ENCODE data around the gene CACNA1C. TPM values are rescaled to one million over a fixed set of nuclear protein-coding genes. Genes with fewer than 3 reads are reported as not detected.
A peak's percentile ranks its signal among the peaks of the same experiment; 100 is the strongest.

The CACNA1C gene
- total RNA-seq, 1 donor from 2014 or later = 7.3 TPM

GRCh38 chr12:2333491-2334195 lies 280.9 kb downstream of the CACNA1C start:
- peak overlapping the region; percentile 19 for H3K27ac ChIP-seq (ENCODE audit: low read depth, low read length)
- H3K4me3 ChIP-seq (ENCODE audit: low read length in 3 of 3) = no peak overlapping the region
- H3K27me3 ChIP-seq (ENCODE audit: control insufficient read depth in 3 of 3, insufficient read depth in 3 of 3, low read length in 3 of 3) = no peaks in the 10 kb centered on the region
- H3K9me3 ChIP-seq (ENCODE audit: control insufficient read depth in 3 of 3, low read length in 3 of 3) = no peaks in the 10 kb centered on the region
- no peak overlapping the region for H3K9ac ChIP-seq (ENCODE audit: low read depth in 1 of 3, low read length in 3 of 3)
- no peaks in the 10 kb centered on the region for H3K36me3 ChIP-seq (ENCODE audit: control insufficient read depth in 3 of 3, insufficient read depth in 3 of 3, low read length in 3 of 3)
- H3K4me1 ChIP-seq (ENCODE audit: control insufficient read depth in 3 of 3, insufficient read depth in 3 of 3, low read length in 3 of 3) = peaks cover 28 to 38% (median 32%) of the 10 kb centered on the region in 3 donors

- Histone ChIP-seq H3K4me1 (ENCODE audit: control insufficient read depth in 3 of 3, insufficient read depth in 3 of 3, low read length in 3 of 3) (peaks cover 32 to 41% (median 32%) of the 10 kb centered on the region in 3 donors), H3K9ac (ENCODE audit: low read depth in 1 of 3, low read length in 3 of 3) (no peak overlapping the region), H3K27me3 (ENCODE audit: control insufficient read depth in 3 of 3, insufficient read depth in 3 of 3, low read length in 3 of 3) (no peaks in the 10 kb centered on the region), H3K36me3 (ENCODE audit: control insufficient read depth in 3 of 3, insufficient read depth in 3 of 3, low read length in 3 of 3) (no peaks in the 10 kb centered on the region), H3K27ac (ENCODE audit: low read depth, low read length) (no peak overlapping the region), H3K4me3 (ENCODE audit: low read length in 3 of 3) (no peak overlapping the region), H3K9me3 (ENCODE audit: control insufficient read depth in 3 of 3, low read length in 3 of 3) (no peaks in the 10 kb centered on the region)
Measured at GRCh38 chr12:2334271-2334670, 281.5 kb downstream of the CACNA1C start.

GRCh38 chr12:2334689-2335088 lies 281.9 kb downstream of the CACNA1C start:
- no peaks in the 10 kb centered on the region for H3K9me3 ChIP-seq (ENCODE audit: control insufficient read depth in 3 of 3, low read length in 3 of 3)
- no peak overlapping the region for H3K27ac ChIP-seq (ENCODE audit: low read depth, low read length)
- no peak overlapping the region for H3K4me3 ChIP-seq (ENCODE audit: low read length in 3 of 3)
- peaks cover 32 to 41% (median 32%) of the 10 kb centered on the region in 3 donors for H3K4me1 ChIP-seq (ENCODE audit: control insufficient read depth in 3 of 3, insufficient read depth in 3 of 3, low read length in 3 of 3)
- no peaks in the 10 kb centered on the region for H3K27me3 ChIP-seq (ENCODE audit: control insufficient read depth in 3 of 3, insufficient read depth in 3 of 3, low read length in 3 of 3)
- no peaks in the 10 kb centered on the region for H3K36me3 ChIP-seq (ENCODE audit: control insufficient read depth in 3 of 3, insufficient read depth in 3 of 3, low read length in 3 of 3)
- H3K9ac ChIP-seq (ENCODE audit: low read depth in 1 of 3, low read length in 3 of 3) = no peak overlapping the region

GRCh38 chr12:2335109-2335508 lies 282.3 kb downstream of the CACNA1C start:
- H3K27me3 ChIP-seq (ENCODE audit: control insufficient read depth in 3 of 3, insufficient read depth in 3 of 3, low read length in 3 of 3) = no peaks in the 10 kb centered on the region
- H3K9ac ChIP-seq (ENCODE audit: low read depth in 1 of 3, low read length in 3 of 3) = no peak overlapping the region
- H3K36me3 ChIP-seq (ENCODE audit: control insufficient read depth in 3 of 3, insufficient read depth in 3 of 3, low read length in 3 of 3) = no peaks in the 10 kb centered on the region
- no peaks in the 10 kb centered on the region for H3K9me3 ChIP-seq (ENCODE audit: control insufficient read depth in 3 of 3, low read length in 3 of 3)
- peak overlapping the region; percentile 99 for H3K27ac ChIP-seq (ENCODE audit: low read depth, low read length)
- peaks cover 32 to 41% (median 32%) of the 10 kb centered on the region in 3 donors for H3K4me1 ChIP-seq (ENCODE audit: control insufficient read depth in 3 of 3, insufficient read depth in 3 of 3, low read length in 3 of 3)
- H3K4me3 ChIP-seq (ENCODE audit: low read length in 3 of 3) = no peak overlapping the region

- H3K36me3 ChIP-seq (ENCODE audit: control insufficient read depth in 3 of 3, insufficient read depth in 3 of 3, low read length in 3 of 3) = no peaks in the 10 kb centered on the region
- peak overlapping the region; percentile 99 for H3K27ac ChIP-seq (ENCODE audit: low read depth, low read length)
- H3K27me3 ChIP-seq (ENCODE audit: control insufficient read depth in 3 of 3, insufficient read depth in 3 of 3, low read length in 3 of 3) = no peaks in the 10 kb centered on the region
- H3K9me3 ChIP-seq (ENCODE audit: control insufficient read depth in 3 of 3, low read length in 3 of 3) = no peaks in the 10 kb centered on the region
- H3K9ac ChIP-seq (ENCODE audit: low read depth in 1 of 3, low read length in 3 of 3) = no peak overlapping the region
- H3K4me1 ChIP-seq (ENCODE audit: control insufficient read depth in 3 of 3, insufficient read depth in 3 of 3, low read length in 3 of 3) = peaks cover 32 to 41% (median 32%) of the 10 kb centered on the region in 3 donors
- H3K4me3 ChIP-seq (ENCODE audit: low read length in 3 of 3) = no peak overlapping the region
Measured at GRCh38 chr12:2335513-2335912, 282.7 kb downstream of the CACNA1C start.

- Histone ChIP-seq H3K4me1 (ENCODE audit: control insufficient read depth in 3 of 3, insufficient read depth in 3 of 3, low read length in 3 of 3) (peaks cover 32 to 43% (median 34%) of the 10 kb centered on the region in 3 donors), H3K27me3 (ENCODE audit: control insufficient read depth in 3 of 3, insufficient read depth in 3 of 3, low read length in 3 of 3) (no peaks in the 10 kb centered on the region), H3K4me3 (ENCODE audit: low read length in 3 of 3) (no peak overlapping the region), H3K9ac (ENCODE audit: low read depth in 1 of 3, low read length in 3 of 3) (peak overlapping the region; percentile 8 to 87 (median 17)), H3K9me3 (ENCODE audit: control insufficient read depth in 3 of 3, low read length in 3 of 3) (no peaks in the 10 kb centered on the region), H3K36me3 (ENCODE audit: control insufficient read depth in 3 of 3, insufficient read depth in 3 of 3, low read length in 3 of 3) (no peaks in the 10 kb centered on the region), H3K27ac (ENCODE audit: low read depth, low read length) (peak overlapping the region; percentile 99)
Measured at GRCh38 chr12:2335916-2336315, 283.1 kb downstream of the CACNA1C start.

- H3K9me3 ChIP-seq (ENCODE audit: control insufficient read depth in 3 of 3, low read length in 3 of 3) = no peaks in the 10 kb centered on the region
- no peaks in the 10 kb centered on the region for H3K36me3 ChIP-seq (ENCODE audit: control insufficient read depth in 3 of 3, insufficient read depth in 3 of 3, low read length in 3 of 3)
- H3K27ac ChIP-seq (ENCODE audit: low read depth, low read length) = peak overlapping the region; percentile 99
- peak overlapping the region; percentile 52 to 87 (median 81) for H3K9ac ChIP-seq (ENCODE audit: low read depth in 1 of 3, low read length in 3 of 3)
- peaks cover 36 to 48% (median 39%) of the 10 kb centered on the region in 3 donors for H3K4me1 ChIP-seq (ENCODE audit: control insufficient read depth in 3 of 3, insufficient read depth in 3 of 3, low read length in 3 of 3)
- peak overlapping the region in 2 of 3 donors; percentile 52 to 54 for H3K4me3 ChIP-seq (ENCODE audit: low read length in 3 of 3)
- H3K27me3 ChIP-seq (ENCODE audit: control insufficient read depth in 3 of 3, insufficient read depth in 3 of 3, low read length in 3 of 3) = no peaks in the 10 kb centered on the region
Measured at GRCh38 chr12:2336409-2336829, 283.6 kb downstream of the CACNA1C start.

- H3K9me3 ChIP-seq (ENCODE audit: control insufficient read depth in 3 of 3, low read length in 3 of 3) = no peaks in the 10 kb centered on the region
- peak overlapping the region; percentile 6 to 87 (median 81) for H3K9ac ChIP-seq (ENCODE audit: low read depth in 1 of 3, low read length in 3 of 3)
- H3K27me3 ChIP-seq (ENCODE audit: control insufficient read depth in 3 of 3, insufficient read depth in 3 of 3, low read length in 3 of 3) = no peaks in the 10 kb centered on the region
- peaks cover 44 to 57% (median 45%) of the 10 kb centered on the region in 3 donors for H3K4me1 ChIP-seq (ENCODE audit: control insufficient read depth in 3 of 3, insufficient read depth in 3 of 3, low read length in 3 of 3)
- H3K4me3 ChIP-seq (ENCODE audit: low read length in 3 of 3) = peak overlapping the region in 2 of 3 donors; percentile 52 to 54
- peak overlapping the region; percentile 99 for H3K27ac ChIP-seq (ENCODE audit: low read depth, low read length)
- H3K36me3 ChIP-seq (ENCODE audit: control insufficient read depth in 3 of 3, insufficient read depth in 3 of 3, low read length in 3 of 3) = no peaks in the 10 kb centered on the region
Measured at GRCh38 chr12:2337031-2338010, 284.5 kb downstream of the CACNA1C start.

- Histone ChIP-seq H3K9me3 (ENCODE audit: control insufficient read depth in 3 of 3, low read length in 3 of 3) (no peaks in the 10 kb centered on the region), H3K36me3 (ENCODE audit: control insufficient read depth in 3 of 3, insufficient read depth in 3 of 3, low read length in 3 of 3) (no peaks in the 10 kb centered on the region), H3K9ac (ENCODE audit: low read depth in 1 of 3, low read length in 3 of 3) (no peak overlapping the region), H3K4me1 (ENCODE audit: control insufficient read depth in 3 of 3, insufficient read depth in 3 of 3, low read length in 3 of 3) (peaks cover 40 to 62% (median 49%) of the 10 kb centered on the region in 3 donors), H3K27me3 (ENCODE audit: control insufficient read depth in 3 of 3, insufficient read depth in 3 of 3, low read length in 3 of 3) (no peaks in the 10 kb centered on the region), H3K27ac (ENCODE audit: low read depth, low read length) (no peak overlapping the region), H3K4me3 (ENCODE audit: low read length in 3 of 3) (no peak overlapping the region)
Measured at GRCh38 chr12:2338381-2338780, 285.6 kb downstream of the CACNA1C start.

Measured in skeletal muscle tissue (tissue), 4 donors.